Vagina (tissue), 2 donors: ENCODE data around the gene EZR. TPM values are rescaled to one million over a fixed set of nuclear protein-coding genes. Genes with fewer than 3 reads are reported as not detected.

Experiments used
- DNase-seq, 2 donors: peaks; one replicate each; pipeline ENCODE4 v3.0.0-alpha.2; 2017; ENCODE audit errors: extremely low spot score in 2 of 2
- H3K27ac ChIP-seq: fragments of 200-600 bp; sonication (generic); one replicate; pipeline ENCODE4 v1.5.1; 2019
- H3K27me3 ChIP-seq: fragments of 200-600 bp; sonication (generic); one replicate; pipeline ENCODE4 v1.5.1; 2019
- H3K36me3 ChIP-seq, 2 donors: fragments of 200-600 bp; sonication (generic); one replicate each; pipeline ENCODE4 v1.5.1; 2017 to 2019
- H3K4me1 ChIP-seq: fragments of 200-600 bp; sonication (generic); one replicate; pipeline ENCODE4 v1.5.1; 2019
- H3K4me3 ChIP-seq, 2 donors: fragments of 200-600 bp; sonication (generic); 1 replicate in 1 of 2; 2 replicates in 1 of 2; pipeline ENCODE4 v1.5.1; 2016 to 2019
- H3K9me3 ChIP-seq: fragments of 200-600 bp; sonication (generic); one replicate; pipeline ENCODE4 v1.5.1; 2019
- POLR2A ChIP-seq, 2 donors: fragments of 450-650 bp; IDR thresholded peaks; one replicate each; pipeline ENCODE4 v1.6.1; 2017; ENCODE audit warnings: antibody characterized with exemption in 2 of 2, mild to moderate bottlenecking in 2 of 2, moderate library complexity in 2 of 2
- POLR2AphosphoS5 ChIP-seq, 2 donors: sonication (generic); formaldehyde crosslinking; IDR thresholded peaks; one replicate each; pipeline ENCODE4 v1.9.0; 2017; ENCODE audit warnings: antibody characterized with exemption in 2 of 2, mild to moderate bottlenecking in 2 of 2, low read depth in 1 of 2; ENCODE audit not compliant: insufficient read depth in 1 of 2
- intact Hi-C: fragments of 100-400 bp; cut with DNase I; formaldehyde crosslinking; loops from one replicate; pipeline ENCODE4 v1.15.1; 2023
- total RNA-seq: library from RNA; depleted of rRNA; stranded (reverse); fragments of >200 nt; gene quantifications from one replicate; pipeline ENCODE4 v1.2.3, GENCODE V29; 2016
- TF ChIP-seq, protein P1 (sequence below), 3 experiments: fragments of 450-650 bp in 2 of 3; fragments of 200-600 bp in 1 of 3; sonication (generic) in 1 of 3; IDR thresholded peaks; one replicate each; pipeline ENCODE4 v1.5.1; 2017 to 2019; ENCODE audit warnings: antibody characterized with exemption in 3 of 3, mild to moderate bottlenecking in 2 of 3, moderate library complexity in 2 of 3

The EZR gene
- total RNA-seq, 1 donor from 2014 or later: 99.7 TPM

GRCh38 chr6:158791274-158791855, 27.8 kb downstream of the EZR start:
- H3K36me3 ChIP-seq: peaks cover 0 to 27% of the 10 kb centered on the region in 2 donors
- peaks cover 12% of the 10 kb centered on the region for H3K4me1 ChIP-seq
- no peaks in the 10 kb centered on the region for H3K9me3 ChIP-seq
- H3K27ac ChIP-seq: no peak overlapping the region
- intact Hi-C loops: no loop called here
- no peaks in the 10 kb centered on the region for H3K27me3 ChIP-seq
- TF ChIP-seq POLR2A (IDR thresholded peaks at IDR 0.05) (no peak), POLR2AphosphoS5 (IDR thresholded peaks at IDR 0.05; ENCODE audit: insufficient read depth in 1 of 2, low read depth in 1 of 2) (no peak)
- TF ChIP-seq, protein P1, sequence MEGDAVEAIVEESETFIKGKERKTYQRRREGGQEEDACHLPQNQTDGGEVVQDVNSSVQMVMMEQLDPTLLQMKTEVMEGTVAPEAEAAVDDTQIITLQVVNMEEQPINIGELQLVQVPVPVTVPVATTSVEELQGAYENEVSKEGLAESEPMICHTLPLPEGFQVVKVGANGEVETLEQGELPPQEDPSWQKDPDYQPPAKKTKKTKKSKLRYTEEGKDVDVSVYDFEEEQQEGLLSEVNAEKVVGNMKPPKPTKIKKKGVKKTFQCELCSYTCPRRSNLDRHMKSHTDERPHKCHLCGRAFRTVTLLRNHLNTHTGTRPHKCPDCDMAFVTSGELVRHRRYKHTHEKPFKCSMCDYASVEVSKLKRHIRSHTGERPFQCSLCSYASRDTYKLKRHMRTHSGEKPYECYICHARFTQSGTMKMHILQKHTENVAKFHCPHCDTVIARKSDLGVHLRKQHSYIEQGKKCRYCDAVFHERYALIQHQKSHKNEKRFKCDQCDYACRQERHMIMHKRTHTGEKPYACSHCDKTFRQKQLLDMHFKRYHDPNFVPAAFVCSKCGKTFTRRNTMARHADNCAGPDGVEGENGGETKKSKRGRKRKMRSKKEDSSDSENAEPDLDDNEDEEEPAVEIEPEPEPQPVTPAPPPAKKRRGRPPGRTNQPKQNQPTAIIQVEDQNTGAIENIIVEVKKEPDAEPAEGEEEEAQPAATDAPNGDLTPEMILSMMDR (IDR thresholded peaks at IDR 0.05): no peak
- no peak overlapping the region for H3K4me3 ChIP-seq
- no peak for DNase-seq

GRCh38 chr6:158789115-158789917, 29.9 kb downstream of the EZR start:
- Histone ChIP-seq H3K36me3 (peaks cover 0 to 47% of the 10 kb centered on the region in 2 donors), H3K27me3 (no peaks in the 10 kb centered on the region), H3K4me3 (no peak overlapping the region), H3K9me3 (no peaks in the 10 kb centered on the region), H3K4me1 (peaks cover 12% of the 10 kb centered on the region), H3K27ac (no peak overlapping the region)
- no peak for DNase-seq
- intact Hi-C loops: no loop called here
- TF ChIP-seq POLR2AphosphoS5 (IDR thresholded peaks at IDR 0.05; ENCODE audit: insufficient read depth in 1 of 2, low read depth in 1 of 2) (no peak), POLR2A (IDR thresholded peaks at IDR 0.05) (no peak)
- TF ChIP-seq, protein P1 (IDR thresholded peaks at IDR 0.05): no peak

GRCh38 chr6:158787395-158787794, 31.8 kb downstream of the EZR start:
- Histone ChIP-seq H3K27me3 (no peaks in the 10 kb centered on the region), H3K9me3 (no peaks in the 10 kb centered on the region), H3K4me3 (no peak overlapping the region), H3K27ac (no peak overlapping the region), H3K4me1 (peaks cover 5% of the 10 kb centered on the region), H3K36me3 (peaks cover 0 to 66% of the 10 kb centered on the region in 2 donors)
- no peak for DNase-seq
- intact Hi-C loops: no loop called here
- TF ChIP-seq, protein P1 (IDR thresholded peaks at IDR 0.05): no peak
- no peak for TF ChIP-seq POLR2A (IDR thresholded peaks at IDR 0.05)
- no peak for TF ChIP-seq POLR2AphosphoS5 (IDR thresholded peaks at IDR 0.05; ENCODE audit: insufficient read depth in 1 of 2, low read depth in 1 of 2)

DNA sequence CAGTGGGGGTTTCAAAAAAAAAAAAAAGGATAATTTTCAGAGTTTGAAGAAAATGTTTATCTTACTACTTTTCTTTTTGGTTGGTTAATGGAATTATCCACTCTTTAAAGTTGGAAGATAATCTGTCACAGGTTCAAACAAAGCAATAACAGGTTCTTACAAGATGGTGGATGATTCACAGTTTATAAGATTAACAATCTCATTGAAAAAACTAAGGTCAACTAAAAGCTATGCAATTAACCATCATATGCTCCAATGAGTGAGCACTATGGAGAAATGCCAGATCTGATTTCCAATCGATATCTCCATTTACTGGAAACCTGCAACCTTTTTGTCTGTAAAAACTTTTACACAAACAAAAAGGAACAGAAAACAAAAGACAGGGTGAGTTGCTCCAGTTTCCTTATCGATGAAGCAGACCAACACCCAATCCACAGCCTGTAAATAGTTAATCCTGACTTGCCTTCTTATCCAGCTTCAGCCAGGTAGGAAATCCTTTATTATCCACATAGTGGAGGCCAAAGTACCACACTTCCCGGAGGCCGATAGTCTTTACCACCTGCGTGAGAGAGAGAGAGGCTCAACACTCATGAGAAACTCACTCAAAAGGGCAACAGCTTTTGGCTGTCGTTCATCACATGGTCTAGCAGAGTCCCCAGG, 32.4 kb downstream of the EZR start:
- DNase-seq: no peak
- no peaks in the 10 kb centered on the region for H3K27me3 ChIP-seq
- H3K36me3 ChIP-seq: peaks cover 0 to 72% of the 10 kb centered on the region in 2 donors
- H3K4me1 ChIP-seq: peaks cover 9% of the 10 kb centered on the region
- H3K9me3 ChIP-seq: no peaks in the 10 kb centered on the region
- no peak overlapping the region for H3K4me3 ChIP-seq
- intact Hi-C loops: no loop called here
- no peak overlapping the region for H3K27ac ChIP-seq
- TF ChIP-seq POLR2AphosphoS5 (IDR thresholded peaks at IDR 0.05; ENCODE audit: insufficient read depth in 1 of 2, low read depth in 1 of 2): no peak
- TF ChIP-seq POLR2A (IDR thresholded peaks at IDR 0.05): no peak
- TF ChIP-seq, protein P1 (IDR thresholded peaks at IDR 0.05): no peak
